ENCODE data around the gene B4GALNT3.

DNA sequence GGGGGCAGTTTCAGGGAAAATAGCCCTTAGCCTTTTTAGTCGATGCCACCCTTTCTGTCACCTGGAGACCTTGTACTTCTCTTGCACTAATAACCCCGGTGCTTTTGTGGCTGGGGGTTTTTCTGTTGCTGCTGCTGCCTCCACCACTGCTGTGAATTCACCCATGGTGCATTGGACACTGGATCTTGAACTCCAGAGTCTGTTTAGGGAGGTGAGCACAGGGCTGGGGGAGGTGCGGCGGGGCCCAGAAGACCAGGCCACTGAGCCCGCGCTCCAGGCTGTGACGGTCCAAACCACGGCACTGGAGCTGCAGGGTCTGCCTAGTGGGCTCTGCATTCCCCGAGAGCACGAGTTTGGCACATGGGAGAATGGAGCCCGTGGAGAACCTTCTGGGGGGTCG, 102.9 kb downstream of the B4GALNT3 start:
- TF ChIP-seq, protein P1, sequence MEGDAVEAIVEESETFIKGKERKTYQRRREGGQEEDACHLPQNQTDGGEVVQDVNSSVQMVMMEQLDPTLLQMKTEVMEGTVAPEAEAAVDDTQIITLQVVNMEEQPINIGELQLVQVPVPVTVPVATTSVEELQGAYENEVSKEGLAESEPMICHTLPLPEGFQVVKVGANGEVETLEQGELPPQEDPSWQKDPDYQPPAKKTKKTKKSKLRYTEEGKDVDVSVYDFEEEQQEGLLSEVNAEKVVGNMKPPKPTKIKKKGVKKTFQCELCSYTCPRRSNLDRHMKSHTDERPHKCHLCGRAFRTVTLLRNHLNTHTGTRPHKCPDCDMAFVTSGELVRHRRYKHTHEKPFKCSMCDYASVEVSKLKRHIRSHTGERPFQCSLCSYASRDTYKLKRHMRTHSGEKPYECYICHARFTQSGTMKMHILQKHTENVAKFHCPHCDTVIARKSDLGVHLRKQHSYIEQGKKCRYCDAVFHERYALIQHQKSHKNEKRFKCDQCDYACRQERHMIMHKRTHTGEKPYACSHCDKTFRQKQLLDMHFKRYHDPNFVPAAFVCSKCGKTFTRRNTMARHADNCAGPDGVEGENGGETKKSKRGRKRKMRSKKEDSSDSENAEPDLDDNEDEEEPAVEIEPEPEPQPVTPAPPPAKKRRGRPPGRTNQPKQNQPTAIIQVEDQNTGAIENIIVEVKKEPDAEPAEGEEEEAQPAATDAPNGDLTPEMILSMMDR (conservative IDR thresholded peaks at IDR 0.05; ENCODE audit: low read length) = no peak
- no peak for TF ChIP-seq EZH2phosphoT487 (IDR thresholded peaks at IDR 0.05; ENCODE audit: borderline replicate concordance, low read depth, low read length)

Data from OCI-LY7 (cell line).